Hepatocyte (in vitro differentiated cells): ENCODE measurements around the gene GPC5. TPM values are rescaled to one million over a fixed set of nuclear protein-coding genes. Genes with fewer than 3 reads are reported as not detected.

Source experiments
- DNase-seq: peaks from one replicate; pipeline ENCODE4 v3.0.0-alpha.2; 2016; ENCODE audit warnings: low spot score
- H2AFZ ChIP-seq: fragments of 200-600 bp; sonication (generic); 2 replicates; pipeline ENCODE4 v1.6.0; 2016; ENCODE audit warnings: antibody characterized with exemption, mild to moderate bottlenecking
- H3K27ac ChIP-seq: fragments of 200-600 bp; sonication (generic); 2 replicates; pipeline ENCODE4 v1.5.1; 2016; ENCODE audit warnings: mild to moderate bottlenecking
- H3K27me3 ChIP-seq: fragments of 200-600 bp; sonication (generic); 2 replicates; pipeline ENCODE4 v1.6.1; 2016
- H3K36me3 ChIP-seq: fragments of 200-600 bp; sonication (generic); replicated peaks from 2 replicates; pipeline ENCODE4 v1.5.1; 2016; ENCODE audit warnings: low read depth; ENCODE audit not compliant: insufficient read depth
- H3K4me1 ChIP-seq: fragments of 200-600 bp; sonication (generic); 2 replicates; pipeline ENCODE4 v1.5.1; 2016; ENCODE audit warnings: mild to moderate bottlenecking, moderate library complexity; ENCODE audit not compliant: insufficient read depth
- H3K4me2 ChIP-seq: fragments of 200-600 bp; sonication (generic); 2 replicates; pipeline ENCODE4 v1.6.0; 2016
- H3K4me3 ChIP-seq: fragments of 200-600 bp; sonication (generic); 2 replicates; pipeline ENCODE4 v1.5.1; 2016; ENCODE audit warnings: mild to moderate bottlenecking
- H3K79me2 ChIP-seq: fragments of 200-600 bp; sonication (generic); 2 replicates; pipeline ENCODE4 v1.6.0; 2017; ENCODE audit warnings: mild to moderate bottlenecking
- H3K9me2 ChIP-seq: fragments of 200-600 bp; sonication (generic); replicated peaks from 2 replicates; pipeline ENCODE4 v1.6.0; 2017; ENCODE audit warnings: mild to moderate bottlenecking; ENCODE audit not compliant: insufficient read depth
- H3K9me3 ChIP-seq: fragments of 200-600 bp; sonication (generic); 2 replicates; pipeline ENCODE4 v1.5.1; 2016; ENCODE audit warnings: low read depth, mild to moderate bottlenecking
- H4K20me1 ChIP-seq: fragments of 200-600 bp; sonication (generic); 2 replicates; pipeline ENCODE4 v1.6.0; 2016; ENCODE audit warnings: mild to moderate bottlenecking; ENCODE audit not compliant: insufficient read depth, poor library complexity, severe bottlenecking
- CTCF ChIP-seq: fragments of 200-600 bp; sonication (generic); IDR thresholded peaks from 2 replicates; pipeline ENCODE4 v1.5.1; 2016; ENCODE audit warnings: antibody characterized with exemption, mild to moderate bottlenecking; ENCODE audit not compliant: poor library complexity
- EZH2 ChIP-seq: fragments of 200-600 bp; sonication (generic); IDR thresholded peaks from 2 replicates; pipeline ENCODE4 v1.6.1; 2016; ENCODE audit warnings: antibody characterized with exemption, mild to moderate bottlenecking, borderline replicate concordance
- EZH2phosphoT487 ChIP-seq: fragments of 200-600 bp; sonication (generic); IDR thresholded peaks from one replicate; pipeline ENCODE4 v1.6.1; 2018; ENCODE audit warnings: antibody characterized with exemption, mild to moderate bottlenecking, low read depth, moderate library complexity; ENCODE audit not compliant: unreplicated experiment, severe bottlenecking
- WGBS: methylation state at CpG from one replicate; pipeline ENCODE4 v1.1.6; 2016; ENCODE audit warnings: low lambda C conversion rate; ENCODE audit errors: missing lambda C conversion rate; 5-methylcytosine and 5-hydroxymethylcytosine counted together
- polyA plus RNA-seq: library from polyadenylated mRNA; unstranded; fragments of >200 nt; fragmentation: Nextera tagmentation; extraction: Ambion mirVana; gene quantifications from 2 replicates; pipeline ENCODE4 v1.2.1, GENCODE V29; 2016
- total RNA-seq: library from RNA; depleted of rRNA; stranded (reverse); fragments of >200 nt; gene quantifications from 2 replicates; pipeline ENCODE4 v1.2.3, GENCODE V29; 2014

GPC5 gene
- total and polyA plus RNA-seq, 2 experiments from 2014 or later = 3.9 to 5.4 TPM

GRCh38 chr13:92483894-92484293 lies 1085.5 kb downstream of the GPC5 start:
- H3K4me1 ChIP-seq = no peaks in the 10 kb centered on the region
- H2AFZ ChIP-seq = no peak overlapping the region
- 98% methylated on average over 3 of the region's 3 CpGs for WGBS
- no peak for DNase-seq
- TF ChIP-seq CTCF = no peak
- TF ChIP-seq EZH2 = no peak
- H4K20me1 ChIP-seq = no peaks in the 10 kb centered on the region
- no peaks in the 10 kb centered on the region for H3K36me3 ChIP-seq
- H3K9me2 ChIP-seq = no peaks in the 10 kb centered on the region
- no peak overlapping the region for H3K4me3 ChIP-seq
- H3K4me2 ChIP-seq = no peak overlapping the region
- no peaks in the 10 kb centered on the region for H3K27me3 ChIP-seq
- no peak overlapping the region for H3K27ac ChIP-seq
- H3K79me2 ChIP-seq = no peaks in the 10 kb centered on the region
- no peaks in the 10 kb centered on the region for H3K9me3 ChIP-seq

GRCh38 chr13:92487238-92487637 lies 1088.8 kb downstream of the GPC5 start:
- Histone ChIP-seq H3K4me2 (no peak overlapping the region), H4K20me1 (no peaks in the 10 kb centered on the region), H2AFZ (no peak overlapping the region), H3K9me3 (no peaks in the 10 kb centered on the region), H3K9me2 (no peaks in the 10 kb centered on the region), H3K79me2 (no peaks in the 10 kb centered on the region), H3K36me3 (no peaks in the 10 kb centered on the region), H3K4me1 (no peaks in the 10 kb centered on the region), H3K27ac (no peak overlapping the region), H3K27me3 (no peaks in the 10 kb centered on the region), H3K4me3 (no peak overlapping the region)
- no peak for DNase-seq
- TF ChIP-seq EZH2 = no peak
- no peak for TF ChIP-seq CTCF
- no peak for TF ChIP-seq EZH2phosphoT487

GRCh38 chr13:92488249-92488852 lies 1089.9 kb downstream of the GPC5 start:
- Histone ChIP-seq H3K9me3 (no peaks in the 10 kb centered on the region), H3K36me3 (no peaks in the 10 kb centered on the region), H2AFZ (no peak overlapping the region), H3K9me2 (no peaks in the 10 kb centered on the region), H3K4me1 (no peaks in the 10 kb centered on the region), H3K4me3 (no peak overlapping the region), H3K27me3 (no peaks in the 10 kb centered on the region), H4K20me1 (no peaks in the 10 kb centered on the region), H3K79me2 (no peaks in the 10 kb centered on the region), H3K27ac (no peak overlapping the region), H3K4me2 (no peak overlapping the region)
- WGBS = 79% methylated on average over 7 of the region's 7 CpGs
- no peak for DNase-seq
- TF ChIP-seq CTCF = no peak
- no peak for TF ChIP-seq EZH2
- TF ChIP-seq EZH2phosphoT487 = no peak

GRCh38 chr13:92491839-92492238 lies 1093.4 kb downstream of the GPC5 start:
- Histone ChIP-seq H3K79me2 (no peaks in the 10 kb centered on the region), H4K20me1 (no peaks in the 10 kb centered on the region), H3K9me2 (no peaks in the 10 kb centered on the region), H3K36me3 (no peaks in the 10 kb centered on the region), H3K4me1 (no peaks in the 10 kb centered on the region), H3K4me3 (no peak overlapping the region), H3K27me3 (no peaks in the 10 kb centered on the region), H3K27ac (no peak overlapping the region), H2AFZ (no peak overlapping the region), H3K4me2 (no peak overlapping the region), H3K9me3 (no peaks in the 10 kb centered on the region)
- no peak for TF ChIP-seq EZH2
- no peak for TF ChIP-seq EZH2phosphoT487
- TF ChIP-seq CTCF = no peak
- DNase-seq = no peak
